ENCODE data around the gene DEDD. TPM values are rescaled to one million over a fixed set of nuclear protein-coding genes. Genes with fewer than 3 reads are reported as not detected.

The DEDD gene
- total RNA-seq, 1 experiment from 2014 or later, result 39.2 TPM

- Mint-ChIP-seq H3K4me1 (peaks cover 23% of the 10 kb centered on the region), H3K4me3 (no peak overlapping the region), H3K27me3 (ENCODE audit: low read depth) (no peaks in the 10 kb centered on the region), H3K27ac (peak overlapping the region; percentile 88), H3K9me3 (no peaks in the 10 kb centered on the region), H3K36me3 (peaks cover 30% of the 10 kb centered on the region)
- ChIA-PET CTCF (interaction anchor here (1.1 to 4.8 kb wide), 7 partner anchors 10 to 177 kb away, joined by 4 to 18 read pairs (median 4); partner anchors contain the start of genes ITLN2, NIT1, PFDN2 and PPOX), POLR2A (interaction anchor here (0.6 to 2.4 kb wide), 14 partner anchors 10 to 1120 kb away, joined by 3 to 12 read pairs (median 5); partner anchors contain the start of genes F11R, KLHDC9, NDUFS2 and NIT1)
- no peak for ATAC-seq
- DNase-seq (ENCODE audit: low spot score), result no peak
- no peak; the same call in 1 of the 2 replicates for TF ChIP-seq ARID4B (CRISPR knock-in tag; IDR thresholded peaks at IDR 0.05; ENCODE audit: borderline replicate concordance)
- no peak for TF ChIP-seq NR3C1 (CRISPR knock-in tag; conservative IDR thresholded peaks at IDR 0.05; ENCODE audit: low read depth)
- no peak for TF ChIP-seq AFF4 (CRISPR knock-in tag; IDR thresholded peaks at IDR 0.05; ENCODE audit: borderline replicate concordance)
- 0 out of 2 replicates have a peak, but pooled peaks have one; percentile 44 for TF ChIP-seq MAX (CRISPR knock-in tag; IDR thresholded peaks at IDR 0.05)
- peak; percentile 6; the same call in 1 of the 2 replicates for TF ChIP-seq PRDM15 (CRISPR knock-in tag; IDR thresholded peaks at IDR 0.05)
- TF ChIP-seq SOX15 (CRISPR knock-in tag; IDR thresholded peaks at IDR 0.05), result no peak
- TF ChIP-seq NR1H2 (CRISPR knock-in tag; IDR thresholded peaks at IDR 0.05), result no peak
- TF ChIP-seq CTCF (IDR thresholded peaks at IDR 0.05), result no peak
- TF ChIP-seq NFE2L1 (CRISPR knock-in tag; IDR thresholded peaks at IDR 0.05), result peak; percentile 86
- TF ChIP-seq NFYB (CRISPR knock-in tag; conservative IDR thresholded peaks at IDR 0.05; ENCODE audit: low read depth), result no peak
- no peak for TF ChIP-seq ATF6 (CRISPR knock-in tag; IDR thresholded peaks at IDR 0.05)
- TF ChIP-seq ZBTB43 (CRISPR knock-in tag; IDR thresholded peaks at IDR 0.05), result no peak
- TF ChIP-seq SMAD4 (CRISPR knock-in tag; IDR thresholded peaks at IDR 0.05), result no peak
- TF ChIP-seq IRF1 (CRISPR knock-in tag; IDR thresholded peaks at IDR 0.05), result no peak
- TF ChIP-seq ESRRA (CRISPR knock-in tag; IDR thresholded peaks at IDR 0.05; ENCODE audit: borderline replicate concordance), result no peak
- no peak for TF ChIP-seq GTF2I (CRISPR knock-in tag; conservative IDR thresholded peaks at IDR 0.05)
- TF ChIP-seq ZNF263 (CRISPR knock-in tag; IDR thresholded peaks at IDR 0.05; ENCODE audit: low read depth), result 0 out of 2 replicates have a peak, but pooled peaks have one; percentile 26
Measured at GRCh38 chr1:161131523-161132409, 701 bp downstream of the DEDD start.

Measured in WTC11 (cell line).